SK-N-SH (cell line): ENCODE measurements around the gene PON3. TPM values are rescaled to one million over a fixed set of nuclear protein-coding genes. Genes with fewer than 3 reads are reported as not detected.

Source experiments
- CTCF ChIA-PET: fragments of 300-600, 350-600 bp; formaldehyde crosslinking; extraction: SDS; loops from one replicate; lab custom pipeline; 2021; lab: Yijun Ruan, JAX
- POLR2A ChIA-PET: fragments of 350-600 bp; sonication (Branson Sonifier 250); formaldehyde crosslinking; extraction: SDS; loops from one replicate; lab custom pipeline; 2020; ENCODE audit warnings: antibody characterized with exemption, inconsistent platforms; lab: Yijun Ruan, JAX
- DNase-seq: peaks from one replicate; pipeline ENCODE4 v3.0.0; 2012
- H2AFZ ChIP-seq: fragments of 200-600 bp; sonication (generic); 2 replicates; pipeline ENCODE4 v1.8.1; 2016; ENCODE audit warnings: antibody characterized with exemption, mild to moderate bottlenecking, low read depth
- H3F3A ChIP-seq: fragments of 200-600 bp; sonication (generic); replicated peaks from 2 replicates; pipeline ENCODE3; 2016; ENCODE audit warnings: antibody characterized with exemption, mild to moderate bottlenecking; ENCODE audit not compliant: insufficient read depth
- H3K27ac ChIP-seq, 2 experiments: fragments of 200-500 bp in 1 of 2; fragments of 200-600 bp in 1 of 2; sonication (Bioruptor generic) in 1 of 2; sonication (generic), shearing (Covaris generic) in 1 of 2; 2 replicates each; pipeline versions ENCODE4 v1.5.1 to v1.6.1; 2014 to 2016; ENCODE audit warnings: low read depth in 2 of 2, inconsistent platforms in 1 of 2, low read length in 1 of 2, mild to moderate bottlenecking in 1 of 2, mixed read lengths in 1 of 2
- H3K27me3 ChIP-seq: fragments of 200-600 bp; sonication (generic), shearing (Covaris generic); 2 replicates; pipeline ENCODE4 v1.6.1; 2016; ENCODE audit warnings: mixed run types; ENCODE audit not compliant: insufficient read depth
- H3K36me3 ChIP-seq, 2 experiments: fragments of 200-500 bp in 1 of 2; fragments of 200-600 bp in 1 of 2; sonication (Bioruptor generic) in 1 of 2; sonication (generic) in 1 of 2; replicated peaks in 1 of 2; 2 replicates each; pipeline versions ENCODE3 to v1.5.1; 2014 to 2016; ENCODE audit warnings: low read length in 1 of 2, mild to moderate bottlenecking in 1 of 2; ENCODE audit not compliant: insufficient read depth in 2 of 2, control insufficient read depth in 1 of 2
- H3K4me1 ChIP-seq, 2 experiments: fragments of 200-500 bp in 1 of 2; fragments of 200-600 bp in 1 of 2; sonication (Bioruptor generic) in 1 of 2; sonication (generic), shearing (Covaris generic) in 1 of 2; 2 replicates each; pipeline versions ENCODE4 v1.5.1 to v1.6.1; 2014 to 2016; ENCODE audit warnings: low read depth in 1 of 2, low read length in 1 of 2, mixed run types in 1 of 2; ENCODE audit not compliant: insufficient read depth in 2 of 2, control insufficient read depth in 1 of 2
- H3K4me2 ChIP-seq: fragments of 200-600 bp; sonication (generic), shearing (Covaris generic); 2 replicates; pipeline ENCODE4 v1.6.1; 2017; ENCODE audit warnings: mixed run types
- H3K4me3 ChIP-seq, 2 experiments: fragments of 200-500 bp in 1 of 2; fragments of 200-600 bp in 1 of 2; sonication (Bioruptor generic) in 1 of 2; sonication (generic), shearing (Covaris generic) in 1 of 2; 2 replicates each; pipeline versions ENCODE4 v1.5.1 to v1.8.1; 2014 to 2016; ENCODE audit warnings: low read depth in 2 of 2, inconsistent platforms in 1 of 2, low read length in 1 of 2, mild to moderate bottlenecking in 1 of 2, mixed read lengths in 1 of 2, moderate library complexity in 1 of 2
- H3K79me2 ChIP-seq: fragments of 200-600 bp; sonication (generic); 2 replicates; pipeline ENCODE4 v1.8.1; 2017; ENCODE audit warnings: mild to moderate bottlenecking; ENCODE audit not compliant: insufficient read depth
- H3K9ac ChIP-seq: fragments of 200-600 bp; sonication (generic); 2 replicates; pipeline ENCODE4 v1.6.1; 2017; ENCODE audit warnings: mixed run types
- H3K9me2 ChIP-seq: fragments of 200-600 bp; sonication (generic); 2 replicates; pipeline ENCODE4 v1.6.1; 2017; ENCODE audit warnings: mixed run types
- H3K9me3 ChIP-seq: fragments of 200-600 bp; sonication (generic); 2 replicates; pipeline ENCODE4 v1.6.1; 2017; ENCODE audit warnings: mixed run types, mild to moderate bottlenecking, moderate library complexity
- H4K20me1 ChIP-seq: fragments of 200-600 bp; sonication (generic); 2 replicates; pipeline ENCODE4 v1.6.1; 2017; ENCODE audit warnings: mild to moderate bottlenecking, mixed run types; ENCODE audit not compliant: insufficient read depth
- CHD2 ChIP-seq: fragments of 150-350 bp; IDR thresholded peaks from 2 replicates; pipeline ENCODE4 v1.6.1; 2018; ENCODE audit warnings: low read length; ENCODE audit not compliant: partially characterized antibody
- CTCF ChIP-seq: fragments of 200-600 bp; sonication (generic); IDR thresholded peaks from 2 replicates; pipeline ENCODE4 v1.6.1; 2017; ENCODE audit warnings: antibody characterized with exemption, mild to moderate bottlenecking, moderate library complexity
- EP300 ChIP-seq, 2 experiments: IDR thresholded peaks; 2 replicates each; pipeline versions ENCODE4 v1.4.0 to v1.6.1; 2012; ENCODE audit warnings: borderline replicate concordance in 1 of 2, low read depth in 1 of 2, low read length in 1 of 2
- FOXJ3 ChIP-seq: sonication (generic); formaldehyde crosslinking; IDR thresholded peaks from 2 replicates; pipeline ENCODE4 v1.5.1; 2020; ENCODE audit warnings: mild to moderate bottlenecking, missing genetic modification reagents
- FOXM1 ChIP-seq: IDR thresholded peaks from 2 replicates; pipeline ENCODE4 v1.4.0; 2012; ENCODE audit warnings: low read depth, mild to moderate bottlenecking
- GATA2 ChIP-seq: sonication (generic); formaldehyde crosslinking; IDR thresholded peaks from 2 replicates; pipeline ENCODE4 v1.5.0; 2020; ENCODE audit warnings: mild to moderate bottlenecking, missing genetic modification reagents
- MAX ChIP-seq: IDR thresholded peaks from 2 replicates; pipeline ENCODE4 v1.4.0; 2012; ENCODE audit warnings: low read depth
- MXI1 ChIP-seq: IDR thresholded peaks from 2 replicates; pipeline ENCODE4 v1.6.1; 2012; ENCODE audit warnings: mild to moderate bottlenecking, low read depth, low read length, improper control_type of control experiment
- NFIC ChIP-seq: IDR thresholded peaks from 2 replicates; pipeline ENCODE4 v1.4.0; 2012; ENCODE audit warnings: borderline replicate concordance
- NRF1 ChIP-seq: IDR thresholded peaks from 2 replicates; pipeline ENCODE4 v1.6.1; 2012; ENCODE audit warnings: low read depth, mild to moderate bottlenecking, low read length
- POLR2AphosphoS5 ChIP-seq: IDR thresholded peaks from 2 replicates; pipeline ENCODE4 v1.6.1; 2012; ENCODE audit warnings: low read depth, low read length
- RCOR1 ChIP-seq: fragments of 150-350 bp; IDR thresholded peaks from 2 replicates; pipeline ENCODE4 v1.6.1; 2017; ENCODE audit warnings: antibody characterized with exemption, low read length
- SMC3 ChIP-seq: IDR thresholded peaks from 2 replicates; pipeline ENCODE4 v1.6.1; 2012; ENCODE audit warnings: low read depth, low read length, improper control_type of control experiment
- TCF12 ChIP-seq: IDR thresholded peaks from 2 replicates; pipeline ENCODE4 v1.4.0; 2012
- TEAD4 ChIP-seq: IDR thresholded peaks from 2 replicates; pipeline ENCODE4 v1.4.0; 2012; ENCODE audit warnings: mild to moderate bottlenecking, borderline replicate concordance; ENCODE audit not compliant: insufficient read depth
- YY1 ChIP-seq: IDR thresholded peaks from 2 replicates; pipeline ENCODE4 v1.4.0; 2012; ENCODE audit warnings: low read depth, mild to moderate bottlenecking
- WGBS: methylation state at CpG from one replicate; pipeline ENCODE4 v1.1.6; 2017; ENCODE audit warnings: low lambda C conversion rate; 5-methylcytosine and 5-hydroxymethylcytosine counted together
- polyA plus RNA-seq, 3 experiments: library from polyadenylated mRNA; depleted of rRNA; stranded (reverse); fragments of >200 nt; gene quantifications; 2 replicates each; pipeline ENCODE4 v1.2.3, GENCODE V29; 2012
- TF ChIP-seq, protein P1 (sequence below): IDR thresholded peaks from 2 replicates; pipeline ENCODE4 v1.4.0; 2012; ENCODE audit warnings: low read depth, borderline replicate concordance

The PON3 gene
- polyA plus RNA-seq, 1 of the 3 experiments (the other 2 are of a cell fraction), result not detected

DNA sequence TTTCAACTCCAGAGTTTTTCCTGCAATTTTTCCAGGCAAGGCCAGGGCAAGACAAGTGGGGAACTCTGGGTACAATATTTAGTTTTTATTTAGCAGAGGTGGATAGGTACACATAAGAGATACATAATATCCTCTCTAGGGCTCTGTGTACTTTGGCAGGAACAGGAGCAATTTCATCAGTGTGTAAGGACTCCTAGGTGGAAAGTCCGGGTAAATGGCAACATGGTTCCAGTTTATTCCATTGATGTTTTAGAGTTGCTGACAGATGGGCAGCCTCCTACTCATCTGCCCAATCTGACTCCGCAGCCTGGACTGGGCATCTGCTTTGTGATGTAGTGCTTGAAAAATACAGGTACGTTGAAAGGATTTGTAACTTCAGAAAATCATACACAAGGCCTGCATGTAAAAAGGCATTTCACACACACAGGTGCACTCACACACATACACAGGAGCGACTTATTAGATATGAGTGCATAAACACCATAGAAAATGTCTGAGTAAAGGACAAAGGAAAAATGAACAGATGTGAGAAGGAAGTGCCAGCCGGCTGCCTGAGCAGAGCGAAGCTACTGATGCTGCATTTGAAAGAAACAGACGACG is 77.6 kb downstream of the PON3 start (continued):
- TF ChIP-seq CTCF (no peak), MAX (no peak), POLR2AphosphoS5 (no peak), RCOR1 (no peak), NRF1 (no peak), TEAD4 (no peak), EP300 (IDR thresholded peaks at IDR 0.05; ENCODE audit: borderline replicate concordance in 1 of 2, low read depth in 1 of 2, low read length in 1 of 2) (no peak), CHD2 (no peak), NFIC (no peak)
- TF ChIP-seq, protein P1, sequence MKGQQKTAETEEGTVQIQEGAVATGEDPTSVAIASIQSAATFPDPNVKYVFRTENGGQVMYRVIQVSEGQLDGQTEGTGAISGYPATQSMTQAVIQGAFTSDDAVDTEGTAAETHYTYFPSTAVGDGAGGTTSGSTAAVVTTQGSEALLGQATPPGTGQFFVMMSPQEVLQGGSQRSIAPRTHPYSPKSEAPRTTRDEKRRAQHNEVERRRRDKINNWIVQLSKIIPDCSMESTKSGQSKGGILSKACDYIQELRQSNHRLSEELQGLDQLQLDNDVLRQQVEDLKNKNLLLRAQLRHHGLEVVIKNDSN, result no peak

GRCh38 chr7:95317966-95318365 is 78.2 kb downstream of the PON3 start:
- no peak overlapping the region for H3K9ac ChIP-seq
- POLR2A ChIA-PET, result no interaction called here
- no peak overlapping the region for H2AFZ ChIP-seq
- H3K9me2 ChIP-seq, result no peaks in the 10 kb centered on the region
- H3K4me1 ChIP-seq, result no peaks in the 10 kb centered on the region
- no peaks in the 10 kb centered on the region for H3K9me3 ChIP-seq
- no peaks in the 10 kb centered on the region for H3F3A ChIP-seq
- DNase-seq, result no peak
- TF ChIP-seq FOXJ3 (CRISPR knock-in tag), result no peak
- H3K27me3 ChIP-seq, result no peaks in the 10 kb centered on the region
- H3K27ac ChIP-seq, result no peak overlapping the region
- 44% methylated on average over 3 of the region's 3 CpGs for WGBS
- H4K20me1 ChIP-seq, result no peaks in the 10 kb centered on the region
- CTCF ChIA-PET, result no interaction called here
- no peak overlapping the region for H3K4me2 ChIP-seq
- no peaks in the 10 kb centered on the region for H3K79me2 ChIP-seq
- H3K36me3 ChIP-seq, result no peaks in the 10 kb centered on the region
- no peak overlapping the region for H3K4me3 ChIP-seq

- no peaks in the 10 kb centered on the region for H4K20me1 ChIP-seq
- H3K9me3 ChIP-seq, result no peaks in the 10 kb centered on the region
- CTCF ChIA-PET, result no interaction called here
- TF ChIP-seq GATA2 (CRISPR knock-in tag), result no peak
- TF ChIP-seq EP300 (IDR thresholded peaks at IDR 0.05; ENCODE audit: borderline replicate concordance in 1 of 2, low read depth in 1 of 2, low read length in 1 of 2), result no peak
- no peak for TF ChIP-seq TCF12
- TF ChIP-seq NFIC, result no peak
- no peak for TF ChIP-seq TEAD4
- no peak for TF ChIP-seq MXI1
- TF ChIP-seq YY1, result no peak
- TF ChIP-seq SMC3, result no peak
- TF ChIP-seq FOXM1, result no peak
- no peak for TF ChIP-seq NRF1
- H3K36me3 ChIP-seq, result no peaks in the 10 kb centered on the region
- POLR2A ChIA-PET, result no interaction called here
- no peaks in the 10 kb centered on the region for H3K27me3 ChIP-seq
- WGBS, result 4% methylated on average over 2 of the region's 2 CpGs
- H3K4me1 ChIP-seq, result no peaks in the 10 kb centered on the region
- H3K4me3 ChIP-seq, result no peak overlapping the region
- H3K9me2 ChIP-seq, result no peaks in the 10 kb centered on the region
- no peaks in the 10 kb centered on the region for H3K79me2 ChIP-seq
- peak; percentile 17 for DNase-seq
- no peak overlapping the region for H3K9ac ChIP-seq
- H3F3A ChIP-seq, result no peaks in the 10 kb centered on the region
- no peak overlapping the region for H3K27ac ChIP-seq
- no peak overlapping the region for H2AFZ ChIP-seq
- no peak overlapping the region for H3K4me2 ChIP-seq
These were observed 78.6 kb downstream of the PON3 start for GRCh38 chr7:95317546-95317945.
